HL-60 (cell line): Measurements from ENCODE around the gene JCHAIN.

Experiments used
- DNase-seq, 2 experiments: peaks; one replicate each; pipeline ENCODE4 v3.0.0-alpha.2; 2010 to 2020; ENCODE audit warnings: low read depth in 1 of 2, low spot score in 1 of 2
- H3K27ac ChIP-seq: fragments of 250-450 bp; sonication (Bioruptor Pico); replicated peaks from 2 replicates; pipeline ENCODE4 v1.5.1; 2020; ENCODE audit warnings: mild to moderate bottlenecking, moderate library complexity
- H3K27me3 ChIP-seq: fragments of 250-450 bp; sonication (Bioruptor Pico); 2 replicates; pipeline ENCODE4 v1.5.1; 2021; ENCODE audit warnings: mild to moderate bottlenecking, moderate library complexity; ENCODE audit not compliant: insufficient read depth, poor library complexity, severe bottlenecking
- H3K4me3 ChIP-seq: replicated peaks from 2 replicates; pipeline ENCODE4 v1.5.1; 2011; ENCODE audit warnings: mild to moderate bottlenecking, control low read depth, low read length; ENCODE audit not compliant: insufficient read depth
- CTCF ChIP-seq: IDR thresholded peaks from one replicate; pipeline ENCODE4 v1.5.1; 2011; ENCODE audit warnings: low read length, control low read depth, inconsistent platforms; ENCODE audit not compliant: insufficient read depth
- GABPA ChIP-seq: IDR thresholded peaks from 2 replicates; pipeline ENCODE4 v1.6.1; 2012; ENCODE audit warnings: low read depth
- POLR2AphosphoS5 ChIP-seq: IDR thresholded peaks from 2 replicates; pipeline ENCODE4 v1.6.1; 2012; ENCODE audit warnings: low read depth
- REST ChIP-seq: IDR thresholded peaks from 2 replicates; pipeline ENCODE4 v1.6.1; 2012; ENCODE audit warnings: low read depth; ENCODE audit not compliant: insufficient replicate concordance
- SPI1 ChIP-seq: IDR thresholded peaks from 2 replicates; pipeline ENCODE4 v1.6.1; 2012; ENCODE audit warnings: low read depth, mild to moderate bottlenecking, borderline replicate concordance

Gene JCHAIN

GRCh38 chr4:70711599-70711998, 45.3 kb upstream of the JCHAIN start:
- no peak for DNase-seq
- no peaks in the 10 kb centered on the region for H3K27me3 ChIP-seq
- TF ChIP-seq REST = no peak
- TF ChIP-seq CTCF = no peak
- TF ChIP-seq GABPA = no peak
- TF ChIP-seq SPI1 = no peak
- TF ChIP-seq POLR2AphosphoS5 = no peak
- no peak overlapping the region for H3K4me3 ChIP-seq
- H3K27ac ChIP-seq = no peak overlapping the region

GRCh38 chr4:70709611-70710205, 43.4 kb upstream of the JCHAIN start:
- TF ChIP-seq POLR2AphosphoS5 (no peak), CTCF (no peak), REST (no peak), SPI1 (no peak), GABPA (no peak)
- Histone ChIP-seq H3K27ac (no peak overlapping the region), H3K27me3 (no peaks in the 10 kb centered on the region), H3K4me3 (no peak overlapping the region)
- DNase-seq = no peak

GRCh38 chr4:70706516-70706915, 40.2 kb upstream of the JCHAIN start:
- no peak overlapping the region for H3K4me3 ChIP-seq
- DNase-seq = no peak
- TF ChIP-seq GABPA (no peak), CTCF (no peak), POLR2AphosphoS5 (no peak), SPI1 (no peak), REST (no peak)
- H3K27me3 ChIP-seq = no peaks in the 10 kb centered on the region
- no peak overlapping the region for H3K27ac ChIP-seq
